Mesendoderm (in vitro differentiated cells): ENCODE data around the gene TBATA.
"Not testable (repeated sequence)": the region's sequence is repeated elsewhere in the genome, so short reads cannot be mapped to it uniquely, and the experiment has no call there.

Experiments
- DNase-seq: peaks from one replicate; pipeline ENCODE4 v3.0.0; 2013
- H2AK5ac ChIP-seq: 2 replicates; pipeline ENCODE4 v1.6.1; 2013; ENCODE audit warnings: low read length, inconsistent platforms
- H2BK120ac ChIP-seq: 2 replicates; pipeline ENCODE4 v1.6.1; 2013; ENCODE audit warnings: low read depth, mild to moderate bottlenecking, low read length, moderate library complexity, mixed read lengths
- H2BK15ac ChIP-seq: replicated peaks from 2 replicates; pipeline ENCODE4 v1.6.1; 2013; ENCODE audit warnings: low read depth, mild to moderate bottlenecking, moderate library complexity
- H2BK5ac ChIP-seq: 2 replicates; pipeline ENCODE4 v1.6.1; 2013; ENCODE audit warnings: low read length, inconsistent platforms
- H3K18ac ChIP-seq: 2 replicates; pipeline ENCODE4 v1.6.1; 2013; ENCODE audit warnings: mild to moderate bottlenecking, low read length, mixed read lengths
- H3K23ac ChIP-seq: one replicate; pipeline ENCODE4 v1.6.1; 2013; ENCODE audit warnings: low read length
- H3K27ac ChIP-seq: 2 replicates; pipeline ENCODE4 v1.5.1; 2013; ENCODE audit warnings: low read depth, mild to moderate bottlenecking, inconsistent platforms, low read length, moderate library complexity
- H3K27me3 ChIP-seq: 2 replicates; pipeline ENCODE4 v1.6.1; 2013; ENCODE audit warnings: low read length, control low read depth, mild to moderate bottlenecking, inconsistent platforms; ENCODE audit not compliant: insufficient read depth, poor library complexity
- H3K36me3 ChIP-seq: 2 replicates; pipeline ENCODE4 v1.6.1; 2013; ENCODE audit warnings: low read length, inconsistent platforms; ENCODE audit not compliant: control insufficient read depth, insufficient read depth
- H3K4ac ChIP-seq: one replicate; pipeline ENCODE4 v1.6.1; 2013; ENCODE audit warnings: low read depth, mild to moderate bottlenecking, low read length, moderate library complexity
- H3K4me1 ChIP-seq: 2 replicates; pipeline ENCODE4 v1.6.1; 2013; ENCODE audit warnings: low read depth, low read length, inconsistent platforms; ENCODE audit not compliant: control insufficient read depth
- H3K4me2 ChIP-seq: 2 replicates; pipeline ENCODE4 v1.6.1; 2013; ENCODE audit warnings: low read length
- H3K4me3 ChIP-seq: 2 replicates; pipeline ENCODE4 v1.5.1; 2013; ENCODE audit warnings: mild to moderate bottlenecking, low read length
- H3K56ac ChIP-seq: one replicate; pipeline ENCODE4 v1.6.1; 2013; ENCODE audit warnings: low read length
- H3K79me1 ChIP-seq: 2 replicates; pipeline ENCODE4 v1.6.1; 2013; ENCODE audit warnings: low read length, inconsistent platforms
- H3K79me2 ChIP-seq: 2 replicates; pipeline ENCODE4 v1.6.1; 2013; ENCODE audit warnings: mild to moderate bottlenecking, low read length; ENCODE audit not compliant: control insufficient read depth, insufficient read depth
- H3K9ac ChIP-seq: 2 replicates; pipeline ENCODE4 v1.6.1; 2013; ENCODE audit warnings: low read length, inconsistent platforms
- H4K5ac ChIP-seq: one replicate; pipeline ENCODE4 v1.6.1; 2013; ENCODE audit warnings: low read length
- H4K8ac ChIP-seq: one replicate; pipeline ENCODE4 v1.6.1; 2013; ENCODE audit warnings: low read depth, mild to moderate bottlenecking, control low read depth, low read length, moderate library complexity
- WGBS: extraction: QIAGEN DNeasy Blood & Tissue Kit; methylation state at CpG from one replicate; pipeline ENCODE4 v1.1.7; 2013; ENCODE audit warnings: low lambda C conversion rate, missing lambda C conversion rate; ENCODE audit not compliant: insufficient coverage; ENCODE audit errors: extremely low coverage; 5-methylcytosine and 5-hydroxymethylcytosine counted together

TBATA gene

GRCh38 chr10:70771311-70772194, 13.6 kb downstream of the TBATA start:
- no peak for DNase-seq
- H2AK5ac ChIP-seq, result no peak overlapping the region
- H3K4ac ChIP-seq, result no peak overlapping the region
- H3K4me3 ChIP-seq, result no peak overlapping the region
- H3K79me1 ChIP-seq, result no peaks in the 10 kb centered on the region
- WGBS, result no CpG with 5 or more reads among the region's 8 CpGs
- no peak overlapping the region for H3K27ac ChIP-seq
- H3K36me3 ChIP-seq, result no peaks in the 10 kb centered on the region
- H3K9ac ChIP-seq, result no peak overlapping the region
- H2BK15ac ChIP-seq, result no peak overlapping the region
- H4K8ac ChIP-seq, result no peak overlapping the region
- no peak overlapping the region for H3K23ac ChIP-seq
- no peak overlapping the region for H2BK120ac ChIP-seq
- H3K27me3 ChIP-seq, result no peaks in the 10 kb centered on the region
- no peak overlapping the region for H3K18ac ChIP-seq
- H3K79me2 ChIP-seq, result no peaks in the 10 kb centered on the region
- H3K4me1 ChIP-seq, result no peaks in the 10 kb centered on the region
- no peak overlapping the region for H3K56ac ChIP-seq
- H2BK5ac ChIP-seq, result no peak overlapping the region
- H4K5ac ChIP-seq, result no peak overlapping the region
- no peak overlapping the region for H3K4me2 ChIP-seq

- no CpG with 5 or more reads among the region's 7 CpGs for WGBS
- H3K4me3 ChIP-seq, result not testable (repeated sequence)
Observed at GRCh38 chr10:70770516-70770915, 14.7 kb downstream of the TBATA start.

GRCh38 chr10:70770001-70770400, 15.2 kb downstream of the TBATA start:
- H3K79me2 ChIP-seq, result no peaks in the 10 kb centered on the region
- no peak overlapping the region for H3K4me3 ChIP-seq
- WGBS, result no CpG with 5 or more reads among the region's 2 CpGs
- no peak overlapping the region for H2AK5ac ChIP-seq
- no peak overlapping the region for H4K5ac ChIP-seq
- no peaks in the 10 kb centered on the region for H3K79me1 ChIP-seq
- no peak for DNase-seq
- H3K56ac ChIP-seq, result no peak overlapping the region
- H3K4me1 ChIP-seq, result no peaks in the 10 kb centered on the region
- H3K9ac ChIP-seq, result no peak overlapping the region
- H4K8ac ChIP-seq, result no peak overlapping the region
- no peak overlapping the region for H2BK120ac ChIP-seq
- no peak overlapping the region for H3K4me2 ChIP-seq
- no peaks in the 10 kb centered on the region for H3K36me3 ChIP-seq
- no peak overlapping the region for H3K27ac ChIP-seq
- H2BK15ac ChIP-seq, result no peak overlapping the region
- H3K18ac ChIP-seq, result no peak overlapping the region
- no peaks in the 10 kb centered on the region for H3K27me3 ChIP-seq
- no peak overlapping the region for H2BK5ac ChIP-seq
- no peak overlapping the region for H3K4ac ChIP-seq
- H3K23ac ChIP-seq, result no peak overlapping the region

More at GRCh38 chr10:70770516-70770915, 14.7 kb downstream of the TBATA start:
- not testable (repeated sequence) for H3K18ac ChIP-seq, H3K4me1 ChIP-seq, H2BK5ac ChIP-seq, H3K27me3 ChIP-seq, H3K4ac ChIP-seq, H3K36me3 ChIP-seq, H3K9ac ChIP-seq, H4K5ac ChIP-seq, H3K56ac ChIP-seq, H2AK5ac ChIP-seq, H3K23ac ChIP-seq, H4K8ac ChIP-seq, H3K79me2 ChIP-seq, H2BK120ac ChIP-seq, H3K79me1 ChIP-seq, H3K27ac ChIP-seq, H2BK15ac ChIP-seq, H3K4me2 ChIP-seq, DNase-seq

- Histone ChIP-seq H2BK5ac (no peak overlapping the region), H3K9ac (no peak overlapping the region), H3K4me2 (no peak overlapping the region), H3K18ac (no peak overlapping the region), H2AK5ac (no peak overlapping the region), H2BK120ac (no peak overlapping the region), H3K36me3 (no peaks in the 10 kb centered on the region), H3K4me1 (no peaks in the 10 kb centered on the region), H4K8ac (no peak overlapping the region), H3K27me3 (no peaks in the 10 kb centered on the region), H3K4me3 (no peak overlapping the region), H3K56ac (no peak overlapping the region), H3K27ac (no peak overlapping the region), H2BK15ac (no peak overlapping the region), H3K4ac (no peak overlapping the region), H4K5ac (no peak overlapping the region), H3K79me1 (no peaks in the 10 kb centered on the region), H3K79me2 (no peaks in the 10 kb centered on the region), H3K23ac (no peak overlapping the region)
- no peak for DNase-seq
- no CpG with 5 or more reads among the region's 4 CpGs for WGBS
Observed at GRCh38 chr10:70769121-70769520, 16.1 kb downstream of the TBATA start.

GRCh38 chr10:70768026-70768685, 17.0 kb downstream of the TBATA start:
- H2AK5ac ChIP-seq, H2BK15ac ChIP-seq, H3K9ac ChIP-seq, H3K18ac ChIP-seq, DNase-seq, H3K79me2 ChIP-seq, H3K4me3 ChIP-seq, H3K4me1 ChIP-seq, H3K36me3 ChIP-seq, H4K5ac ChIP-seq, H3K27me3 ChIP-seq, H3K79me1 ChIP-seq, H3K4ac ChIP-seq, H2BK5ac ChIP-seq, H3K56ac ChIP-seq, H3K27ac ChIP-seq, H3K4me2 ChIP-seq, H3K23ac ChIP-seq, H2BK120ac ChIP-seq, H4K8ac ChIP-seq: not testable (repeated sequence)
- no CpG with 5 or more reads among the region's 6 CpGs for WGBS
